Thymus (tissue), 11 donors: Measurements from ENCODE around the gene GNPTAB. TPM values are rescaled to one million over a fixed set of nuclear protein-coding genes. Genes with fewer than 3 reads are reported as not detected.
"Not testable (repeated sequence)": the region's sequence is repeated elsewhere in the genome, so short reads cannot be mapped to it uniquely, and the experiment has no call there.

ENCODE experiments used
- DNase-seq, 9 donors: peaks; one replicate each; pipeline ENCODE4 v3.0.0-alpha.2; 2013; ENCODE audit warnings: low spot score in 9 of 9, low read depth in 6 of 9, missing footprints in 1 of 9
- H3K27ac ChIP-seq, 2 donors: one replicate each; pipeline ENCODE4 v1.5.1; 2013; ENCODE audit warnings: control low read depth in 1 of 2, low read depth in 1 of 2, low read length in 1 of 2, mild to moderate bottlenecking in 1 of 2, moderate library complexity in 1 of 2
- H3K27me3 ChIP-seq, 2 donors: one replicate each; pipeline ENCODE4 v1.5.1; 2013; ENCODE audit warnings: low read length in 1 of 2; ENCODE audit not compliant: control insufficient read depth in 2 of 2, insufficient read depth in 1 of 2
- H3K36me3 ChIP-seq, 2 donors: one replicate each; pipeline ENCODE4 v1.5.1; 2013; ENCODE audit warnings: low read length in 1 of 2, mild to moderate bottlenecking in 1 of 2, moderate library complexity in 1 of 2; ENCODE audit not compliant: control insufficient read depth in 2 of 2, insufficient read depth in 2 of 2
- H3K4me1 ChIP-seq, 2 donors: one replicate each; pipeline ENCODE4 v1.5.1; 2013; ENCODE audit warnings: low read length in 2 of 2; ENCODE audit not compliant: control insufficient read depth in 2 of 2, insufficient read depth in 2 of 2
- H3K4me3 ChIP-seq, 2 donors: one replicate each; pipeline ENCODE4 v1.5.1; 2013; ENCODE audit warnings: low read length in 2 of 2, control low read depth in 1 of 2, mild to moderate bottlenecking in 1 of 2
- H3K9me3 ChIP-seq, 2 donors: one replicate each; pipeline ENCODE4 v1.5.1; 2013; ENCODE audit warnings: low read length in 1 of 2, mild to moderate bottlenecking in 1 of 2; ENCODE audit not compliant: control insufficient read depth in 2 of 2, insufficient read depth in 1 of 2
- WGBS: extraction: QIAGEN DNeasy Blood & Tissue Kit; methylation state at CpG from one replicate; pipeline ENCODE4 v1.1.7; 2013; 5-methylcytosine and 5-hydroxymethylcytosine counted together
- polyA plus RNA-seq: library from polyadenylated mRNA; stranded (reverse); fragments of 200-250 nt; gene quantifications from one replicate; pipeline ENCODE4 v1.2.3, GENCODE V29; 2013
- total RNA-seq: library from RNA; stranded (reverse); fragments of 120-200 nt; gene quantifications from one replicate; pipeline ENCODE4 v1.2.4, GENCODE V29; 2013
- donor health status: healthy.

The GNPTAB gene
- total and polyA plus RNA-seq, 2 donors: 20.6 to 44.8 TPM

- no peak overlapping the region for H3K27ac ChIP-seq
- WGBS: 76% methylated on average over 2 of the region's 2 CpGs
- no peak overlapping the region for H3K4me3 ChIP-seq
- H3K9me3 ChIP-seq: peaks cover 0 to 9% of the 10 kb centered on the region in 2 donors
- no peaks in the 10 kb centered on the region for H3K36me3 ChIP-seq
- no peaks in the 10 kb centered on the region for H3K27me3 ChIP-seq
- no peak for DNase-seq
- H3K4me1 ChIP-seq: peaks cover 14 to 33% of the 10 kb centered on the region in 2 donors
These were observed 11.3 kb downstream of the GNPTAB start for GRCh38 chr12:101819467-101819866.

- 96% methylated on average over 4 of the region's 4 CpGs for WGBS
- DNase-seq, H3K36me3 ChIP-seq, H3K9me3 ChIP-seq, H3K27ac ChIP-seq, H3K27me3 ChIP-seq, H3K4me3 ChIP-seq: not testable (repeated sequence)
- H3K4me1 ChIP-seq: peaks cover 10 to 25% of the 10 kb centered on the region in 2 donors
These were observed 12.1 kb downstream of the GNPTAB start for GRCh38 chr12:101818689-101819088.

- H3K27me3 ChIP-seq: no peaks in the 10 kb centered on the region
- H3K27ac ChIP-seq: no peak overlapping the region
- 95% methylated on average over 2 of the region's 2 CpGs for WGBS
- no peak overlapping the region for H3K4me3 ChIP-seq
- peaks cover 3 to 11% of the 10 kb centered on the region in 2 donors for H3K4me1 ChIP-seq
- no peaks in the 10 kb centered on the region for H3K36me3 ChIP-seq
- peaks cover 0 to 2% of the 10 kb centered on the region in 2 donors for H3K9me3 ChIP-seq
- no peak for DNase-seq
These were observed 17.6 kb downstream of the GNPTAB start for GRCh38 chr12:101813117-101813516.

DNA sequence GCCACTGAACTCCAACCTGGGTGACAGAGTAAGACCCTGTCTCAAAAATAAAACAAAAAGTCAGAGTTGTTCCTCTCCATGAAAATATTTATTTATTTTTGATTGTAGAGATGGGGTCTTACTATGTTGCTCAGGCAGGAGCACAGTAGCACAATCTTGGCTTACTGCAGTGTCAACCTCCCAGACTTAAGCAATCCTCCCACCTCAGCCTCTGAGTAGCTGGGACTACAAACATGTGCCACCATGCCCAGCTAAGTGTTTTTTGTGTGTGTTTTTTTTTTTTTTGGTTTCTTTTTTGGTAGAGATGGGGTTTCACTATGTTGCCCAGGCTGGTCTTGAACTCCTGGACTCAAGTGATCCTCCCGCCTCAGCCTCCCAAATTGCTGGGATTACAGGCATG is 18.0 kb downstream of the GNPTAB start:
- 98% methylated on average over 1 of the region's 1 CpG for WGBS
- DNase-seq, H3K9me3 ChIP-seq, H3K27ac ChIP-seq, H3K4me3 ChIP-seq, H3K27me3 ChIP-seq, H3K36me3 ChIP-seq: not testable (repeated sequence)
- peaks cover 3 to 11% of the 10 kb centered on the region in 2 donors for H3K4me1 ChIP-seq

DNA sequence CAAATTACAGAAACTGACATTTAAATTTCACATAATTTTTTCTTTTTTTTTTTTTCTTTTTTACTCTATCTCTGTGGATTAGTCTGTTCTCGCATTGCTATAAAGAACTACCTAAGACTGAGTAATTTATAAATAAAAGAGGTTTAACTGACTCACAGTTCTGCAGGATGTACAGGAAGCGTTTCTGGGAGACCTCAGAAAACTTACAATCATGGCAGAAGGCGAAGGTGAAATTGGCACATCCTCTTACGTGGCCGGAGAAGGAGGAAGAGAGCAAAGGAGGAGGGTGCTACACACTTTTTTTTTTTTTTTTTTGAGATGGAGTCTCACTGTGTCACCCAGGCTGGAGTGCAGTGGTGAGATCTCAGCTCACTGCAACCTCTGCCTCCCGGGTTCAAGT is 19.4 kb downstream of the GNPTAB start:
- not testable (repeated sequence) for DNase-seq, H3K4me3 ChIP-seq, H3K36me3 ChIP-seq, H3K27me3 ChIP-seq, H3K9me3 ChIP-seq
- peak overlapping the region in 1 of 2 donors; percentile 78 for H3K27ac ChIP-seq
- WGBS: 97% methylated on average over 6 of the region's 6 CpGs
- H3K4me1 ChIP-seq: peaks cover 3 to 11% of the 10 kb centered on the region in 2 donors

DNA sequence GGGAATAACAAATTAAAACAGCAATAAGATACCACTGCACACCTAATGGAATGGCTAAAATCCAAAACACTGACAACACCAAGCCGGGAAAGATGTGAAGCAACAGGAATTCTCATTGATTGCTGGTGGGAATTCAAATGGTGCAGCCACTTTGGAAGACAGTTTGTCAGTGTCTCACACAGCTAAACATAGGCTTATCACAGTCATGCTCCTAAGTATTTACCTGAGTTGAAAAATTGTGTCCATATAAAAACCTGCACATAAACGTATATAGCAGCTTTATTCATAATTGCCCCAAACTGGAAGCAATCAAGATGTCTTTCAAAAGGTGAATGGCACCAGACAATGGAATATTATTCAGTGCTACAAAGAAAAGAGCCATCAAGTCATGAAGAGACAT is 21.6 kb downstream of the GNPTAB start:
- DNase-seq: no peak
- Histone ChIP-seq H3K9me3 (peaks cover 0 to 2% of the 10 kb centered on the region in 2 donors), H3K36me3 (no peaks in the 10 kb centered on the region), H3K27me3 (no peaks in the 10 kb centered on the region), H3K4me1 (peaks cover 3 to 11% of the 10 kb centered on the region in 2 donors), H3K4me3 (no peak overlapping the region), H3K27ac (no peak overlapping the region)
- WGBS: 94% methylated on average over 2 of the region's 2 CpGs

DNA sequence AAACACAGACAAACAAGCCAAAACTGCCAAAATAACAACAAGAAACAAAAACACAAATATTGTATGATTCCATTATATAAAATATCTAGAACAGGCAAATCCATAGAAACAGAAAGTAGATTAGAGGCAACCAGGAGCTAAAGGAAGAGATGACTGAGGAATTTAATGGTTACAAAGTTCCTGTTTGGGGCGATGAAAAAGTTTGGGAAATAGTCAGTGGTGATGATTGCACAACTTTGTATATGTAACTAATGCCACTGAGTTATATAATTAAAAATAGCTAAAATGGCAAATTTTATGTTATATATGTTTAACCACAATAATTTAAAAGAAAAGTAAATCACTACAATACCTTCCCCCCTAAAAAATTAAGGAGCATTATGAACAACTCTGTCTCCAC is 24.5 kb downstream of the GNPTAB start:
- peaks cover 0 to 2% of the 10 kb centered on the region in 2 donors for H3K9me3 ChIP-seq
- H3K4me3 ChIP-seq: no peak overlapping the region
- no peaks in the 10 kb centered on the region for H3K36me3 ChIP-seq
- WGBS: 92% methylated on average over 1 of the region's 1 CpG
- no peaks in the 10 kb centered on the region for H3K27me3 ChIP-seq
- no peak for DNase-seq
- H3K27ac ChIP-seq: no peak overlapping the region
- H3K4me1 ChIP-seq: peaks cover 3 to 9% of the 10 kb centered on the region in 2 donors

GRCh38 chr12:101804409-101804808 is 26.4 kb downstream of the GNPTAB start:
- H3K9me3 ChIP-seq: no peaks in the 10 kb centered on the region
- 95% methylated on average over 3 of the region's 3 CpGs for WGBS

DNA sequence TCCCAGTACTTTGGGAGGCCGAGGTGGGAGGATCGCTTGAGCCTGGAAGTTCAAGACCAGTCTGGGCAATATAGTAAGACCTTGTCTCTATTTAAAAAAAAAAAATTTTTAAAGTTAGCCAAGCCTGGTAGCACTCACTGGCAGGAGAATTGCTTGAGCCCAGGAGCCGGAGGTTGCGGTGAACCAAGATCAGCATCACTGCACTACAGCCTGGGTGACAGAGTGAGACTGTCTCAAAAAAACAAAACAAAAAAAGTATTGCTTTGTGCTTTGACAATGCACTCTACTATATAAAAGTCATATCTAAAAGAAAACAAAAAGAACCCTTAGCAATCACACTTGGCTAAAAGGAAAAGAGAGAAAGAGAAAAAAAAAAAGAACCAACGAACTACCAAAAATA is 26.8 kb downstream of the GNPTAB start:
- no peak for DNase-seq
- no peaks in the 10 kb centered on the region for H3K9me3 ChIP-seq
- no peaks in the 10 kb centered on the region for H3K4me1 ChIP-seq
- H3K27ac ChIP-seq: no peak overlapping the region
- no peaks in the 10 kb centered on the region for H3K27me3 ChIP-seq
- 98% methylated on average over 5 of the region's 5 CpGs for WGBS
- H3K36me3 ChIP-seq: no peaks in the 10 kb centered on the region
- H3K4me3 ChIP-seq: no peak overlapping the region

More at GRCh38 chr12:101804409-101804808, 26.4 kb downstream of the GNPTAB start:
- DNase-seq: no peak
- no peaks in the 10 kb centered on the region for H3K4me1 ChIP-seq
- H3K27me3 ChIP-seq: no peaks in the 10 kb centered on the region
- H3K27ac ChIP-seq: no peak overlapping the region
- no peaks in the 10 kb centered on the region for H3K36me3 ChIP-seq
- no peak overlapping the region for H3K4me3 ChIP-seq

DNA sequence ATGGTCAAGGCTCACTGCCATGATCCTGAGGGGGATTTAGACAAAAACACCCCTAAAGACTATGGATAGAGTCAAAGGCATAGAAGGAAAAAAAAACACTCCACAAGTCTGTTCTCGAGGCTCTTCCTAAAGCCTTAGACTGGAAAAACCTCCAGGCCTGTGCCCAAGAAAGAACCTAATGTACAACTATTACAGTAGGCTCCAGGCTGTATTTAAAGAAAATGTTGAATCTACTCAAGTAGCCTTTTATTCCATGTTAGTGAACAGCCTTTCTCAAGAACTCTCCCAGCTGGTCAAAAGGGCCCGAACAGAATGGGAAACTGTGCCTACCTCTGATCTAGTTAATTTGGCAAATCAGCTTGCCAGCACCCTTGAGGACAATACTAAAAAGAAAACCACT is 28.3 kb downstream of the GNPTAB start:
- WGBS: 98% methylated on average over 2 of the region's 2 CpGs
- Histone ChIP-seq H3K4me1 (no peaks in the 10 kb centered on the region), H3K4me3 (no peak overlapping the region)

More for the DNA sequence above, 28.3 kb downstream of the GNPTAB start:
- H3K36me3 ChIP-seq: no peaks in the 10 kb centered on the region
- H3K27ac ChIP-seq: no peak overlapping the region
- H3K27me3 ChIP-seq: no peaks in the 10 kb centered on the region
- H3K9me3 ChIP-seq: no peaks in the 10 kb centered on the region
- DNase-seq: no peak
